ENCODE results near the gene PIP5K1B.

GRCh38 chr9:68907910-68908309, 202.9 kb downstream of the PIP5K1B start:
- TF ChIP-seq CTCF (conservative IDR thresholded peaks at IDR 0.05; ENCODE audit: low read depth, low read length) (no peak), EZH2 (IDR thresholded peaks at IDR 0.05; ENCODE audit: low read length, unreplicated experiment) (no peak)

Data from PC-3 (cell line).